Adrenal gland (tissue), 12 donors: Measurements from ENCODE around the gene LAPTM5. TPM values are rescaled to one million over a fixed set of nuclear protein-coding genes. Genes with fewer than 3 reads are reported as not detected.

Experiments
- DNase-seq, 7 donors: peaks; one replicate each; pipeline ENCODE4 v3.0.0-alpha.2; 2019 to 2020
- H3K27ac ChIP-seq, 5 donors: fragments of 200-600 bp; sonication (generic) in 4 of 5; 1 replicate in 3 of 5; 2 replicates in 2 of 5; pipeline versions ENCODE4 v1.5.1 to v1.8.0; 2016 to 2020; ENCODE audit warnings: mild to moderate bottlenecking in 1 of 5
- H3K27me3 ChIP-seq: fragments of 200-600 bp; 2 replicates; pipeline ENCODE4 v1.8.0; 2021
- H3K36me3 ChIP-seq, 2 donors: fragments of 200-600 bp; replicated peaks in 1 of 2; 1 replicate in 1 of 2; 2 replicates in 1 of 2; pipeline versions ENCODE4 v1.5.1 to v1.8.0; 2018 to 2022
- H3K4me1 ChIP-seq, 2 donors: fragments of 200-600 bp; replicated peaks in 1 of 2; 1 replicate in 1 of 2; 2 replicates in 1 of 2; pipeline versions ENCODE4 v1.5.1 to v1.8.0; 2018 to 2021
- H3K4me3 ChIP-seq, 4 donors: fragments of 200-600 bp; sonication (generic) in 3 of 4; one replicate each; pipeline ENCODE4 v1.5.1; 2016 to 2018
- H3K9me3 ChIP-seq, 3 donors: fragments of 200-600 bp; sonication (generic) in 1 of 3; replicated peaks in 1 of 3; 1 replicate in 2 of 3; 2 replicates in 1 of 3; pipeline versions ENCODE4 v1.5.1 to v1.8.0; 2016 to 2021
- POLR2A ChIP-seq, 2 donors: fragments of 450-650 bp; IDR thresholded peaks; one replicate each; pipeline ENCODE4 v1.6.1; 2017; ENCODE audit warnings: antibody characterized with exemption in 2 of 2, mild to moderate bottlenecking in 2 of 2, moderate library complexity in 1 of 2
- WGBS, 4 donors: extraction: QIAGEN DNeasy Blood & Tissue Kit in 2 of 4; methylation state at CpG; one replicate each; pipeline versions ENCODE4 v1.1.5 to v1.1.7; 2013 to 2017; 5-methylcytosine and 5-hydroxymethylcytosine counted together
- intact Hi-C, 2 donors: fragments of 100-400 bp; cut with DNase I; formaldehyde crosslinking; loops; one replicate each; pipeline versions ENCODE4 v1.14.1 to v1.15.0; 2022 to 2023
- polyA plus RNA-seq, 3 donors: library from polyadenylated mRNA; stranded (reverse); fragments of 200-250 nt in 2 of 3; fragments of 350-450 nt in 1 of 3; fragmentation: Illumina TruSeq in 1 of 3; extraction: RNeasy Lipid Tissue Mini Kit (QIAGEN cat#74804) in 1 of 3; gene quantifications; one replicate each; pipeline ENCODE4 v1.2.3, GENCODE V29; 2013 to 2014
- total RNA-seq, 9 donors: library from RNA; depleted of rRNA in 4 of 9; stranded (reverse); fragments of >200 nt in 4 of 9; fragments of 120-200 nt in 1 of 9; fragmentation: NEBNext Ultra II Directional in 1 of 9; extraction: Animal tissue kit (Norgen Biotek cat#: 25700) in 1 of 9; gene quantifications; one replicate each; pipeline versions ENCODE4 v1.1.0 to v1.2.4, GENCODE V29; 2013 to 2023
- TF ChIP-seq, protein P1 (sequence below), 6 experiments: fragments of 450-650 bp in 4 of 6; fragments of 200-600 bp in 2 of 6; sonication (generic) in 1 of 6; IDR thresholded peaks; 1 replicate in 5 of 6; 2 replicates in 1 of 6; pipeline versions ENCODE4 v1.5.1 to v1.8.0; 2016 to 2021; ENCODE audit warnings: antibody characterized with exemption in 6 of 6, mild to moderate bottlenecking in 2 of 6, moderate library complexity in 1 of 6
- donor health status: healthy with polysubstance abuse.
- donor health status: Bipolar disorder and iron deficiency.
- donor health status: DM: yes; HTN: yes; CAD: no.
- donor health status: DM: no; HTN: no; CAD: no.
- donor health status: DM: no; HTN: no; CAD: no.
- donor health status: DM: yes; HTN: yes; CAD: no.

Gene LAPTM5
- total and polyA plus RNA-seq, 12 donors = 7.8 to 177 (median 109) TPM

GRCh38 chr1:30730346-30731108 is 27.0 kb downstream of the LAPTM5 start:
- H3K4me3 ChIP-seq = no peak overlapping the region
- 61 to 73% (median 67%) methylated on average over 6 to 23 of the region's 23 CpGs for WGBS, 4 donors
- H3K27me3 ChIP-seq = no peaks in the 10 kb centered on the region
- DNase-seq = no peak
- H3K4me1 ChIP-seq = no peaks in the 10 kb centered on the region
- H3K9me3 ChIP-seq = no peaks in the 10 kb centered on the region
- no peak overlapping the region for H3K27ac ChIP-seq
- H3K36me3 ChIP-seq = no peaks in the 10 kb centered on the region
- TF ChIP-seq, protein P1, sequence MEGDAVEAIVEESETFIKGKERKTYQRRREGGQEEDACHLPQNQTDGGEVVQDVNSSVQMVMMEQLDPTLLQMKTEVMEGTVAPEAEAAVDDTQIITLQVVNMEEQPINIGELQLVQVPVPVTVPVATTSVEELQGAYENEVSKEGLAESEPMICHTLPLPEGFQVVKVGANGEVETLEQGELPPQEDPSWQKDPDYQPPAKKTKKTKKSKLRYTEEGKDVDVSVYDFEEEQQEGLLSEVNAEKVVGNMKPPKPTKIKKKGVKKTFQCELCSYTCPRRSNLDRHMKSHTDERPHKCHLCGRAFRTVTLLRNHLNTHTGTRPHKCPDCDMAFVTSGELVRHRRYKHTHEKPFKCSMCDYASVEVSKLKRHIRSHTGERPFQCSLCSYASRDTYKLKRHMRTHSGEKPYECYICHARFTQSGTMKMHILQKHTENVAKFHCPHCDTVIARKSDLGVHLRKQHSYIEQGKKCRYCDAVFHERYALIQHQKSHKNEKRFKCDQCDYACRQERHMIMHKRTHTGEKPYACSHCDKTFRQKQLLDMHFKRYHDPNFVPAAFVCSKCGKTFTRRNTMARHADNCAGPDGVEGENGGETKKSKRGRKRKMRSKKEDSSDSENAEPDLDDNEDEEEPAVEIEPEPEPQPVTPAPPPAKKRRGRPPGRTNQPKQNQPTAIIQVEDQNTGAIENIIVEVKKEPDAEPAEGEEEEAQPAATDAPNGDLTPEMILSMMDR (IDR thresholded peaks at IDR 0.05) = no peak
- no peak for TF ChIP-seq POLR2A (IDR thresholded peaks at IDR 0.05)
- intact Hi-C loops = no loop called here

- Histone ChIP-seq H3K27me3 (no peaks in the 10 kb centered on the region), H3K9me3 (no peaks in the 10 kb centered on the region), H3K4me1 (no peaks in the 10 kb centered on the region), H3K36me3 (no peaks in the 10 kb centered on the region), H3K27ac (no peak overlapping the region), H3K4me3 (no peak overlapping the region)
- no peak for DNase-seq
- 94 to 100% (median 98%) methylated on average over 1 to 6 of the region's 6 CpGs for WGBS, 4 donors
- intact Hi-C loops = loop anchor here in 1 of 2 donors (5.0 kb wide), 1 partner anchor 182 kb away; no protein-coding TSS in a partner anchor
- TF ChIP-seq, protein P1 (IDR thresholded peaks at IDR 0.05) = no peak
- TF ChIP-seq POLR2A (IDR thresholded peaks at IDR 0.05) = no peak
These were observed 27.7 kb downstream of the LAPTM5 start for GRCh38 chr1:30729901-30730300.

DNA sequence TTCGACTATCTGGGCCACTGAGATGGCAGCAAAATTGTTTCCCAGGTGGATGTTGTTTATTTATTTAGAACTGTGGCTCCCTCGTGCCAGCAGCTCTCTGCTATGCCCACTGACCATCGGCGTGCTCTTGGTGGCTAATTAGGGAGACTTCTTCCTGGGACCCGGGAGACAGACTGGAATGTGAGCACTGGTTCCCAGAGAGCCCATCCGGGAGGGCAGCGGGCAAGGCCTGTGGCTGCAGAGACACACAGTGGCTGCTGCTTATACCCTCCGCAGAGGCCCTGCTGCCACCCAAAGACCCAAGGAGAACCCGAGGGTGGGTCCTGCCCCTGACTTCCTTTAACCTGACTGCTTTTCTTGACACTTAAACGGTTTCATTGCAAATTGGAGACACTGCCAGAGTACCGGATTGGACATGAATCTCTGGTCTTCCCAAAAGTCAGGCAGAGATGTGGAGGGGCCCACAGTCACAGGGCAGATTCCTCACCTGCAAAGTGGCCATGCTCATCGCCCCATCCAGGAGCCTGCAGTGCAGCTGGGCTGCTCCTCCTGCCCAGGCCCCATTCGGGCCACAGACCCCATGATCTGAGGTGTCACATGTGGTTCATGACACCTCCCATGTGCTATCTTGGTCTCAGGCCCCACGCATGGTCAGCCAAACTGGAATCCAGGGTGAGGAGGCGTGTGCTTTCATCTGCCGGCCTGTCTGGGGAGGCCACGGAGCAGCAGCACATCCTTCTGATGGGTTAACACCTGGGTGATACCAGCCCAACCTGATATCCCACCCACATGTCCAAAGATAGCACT is 28.5 kb downstream of the LAPTM5 start:
- H3K4me3 ChIP-seq = no peak overlapping the region
- no peak overlapping the region for H3K27ac ChIP-seq
- H3K4me1 ChIP-seq = no peaks in the 10 kb centered on the region
- no peaks in the 10 kb centered on the region for H3K9me3 ChIP-seq
- TF ChIP-seq, protein P1 (IDR thresholded peaks at IDR 0.05) = no peak
- TF ChIP-seq POLR2A (IDR thresholded peaks at IDR 0.05) = no peak
- H3K36me3 ChIP-seq = no peaks in the 10 kb centered on the region
- no peak for DNase-seq
- WGBS, 4 donors = 81 to 89% (median 84%) methylated on average over 7 to 17 of the region's 17 CpGs
- intact Hi-C loops = loop anchor here in 1 of 2 donors (5.0 kb wide), 1 partner anchor 183 kb away; no protein-coding TSS in a partner anchor
- no peaks in the 10 kb centered on the region for H3K27me3 ChIP-seq

- H3K4me3 ChIP-seq = no peak overlapping the region
- H3K4me1 ChIP-seq = no peaks in the 10 kb centered on the region
- no peak overlapping the region for H3K27ac ChIP-seq
- H3K36me3 ChIP-seq = no peaks in the 10 kb centered on the region
- intact Hi-C loops = loop anchor here in 1 of 2 donors (5.0 kb wide), 1 partner anchor 184 kb away; no protein-coding TSS in a partner anchor
- TF ChIP-seq POLR2A (IDR thresholded peaks at IDR 0.05) = no peak
- TF ChIP-seq, protein P1 (IDR thresholded peaks at IDR 0.05) = no peak
- H3K9me3 ChIP-seq = no peaks in the 10 kb centered on the region
- DNase-seq = no peak
- WGBS, 4 donors = 75 to 81% (median 79%) methylated on average over 4 to 8 of the region's 8 CpGs
- H3K27me3 ChIP-seq = no peaks in the 10 kb centered on the region
These were observed 29.2 kb downstream of the LAPTM5 start for GRCh38 chr1:30728340-30728739.
